DMS79 treated with DMSO at 0.1 percent for 48 hours (cell line): ENCODE results near the gene ZFP90.
"Not testable (repeated sequence)": the region's sequence is repeated elsewhere in the genome, so short reads cannot be mapped to it uniquely, and the experiment has no call there.

Experiments used
- DNase-seq: peaks from one replicate; lab custom pipeline; 2025; lab: John Stamatoyannopoulos, UW

Gene ZFP90

DNA sequence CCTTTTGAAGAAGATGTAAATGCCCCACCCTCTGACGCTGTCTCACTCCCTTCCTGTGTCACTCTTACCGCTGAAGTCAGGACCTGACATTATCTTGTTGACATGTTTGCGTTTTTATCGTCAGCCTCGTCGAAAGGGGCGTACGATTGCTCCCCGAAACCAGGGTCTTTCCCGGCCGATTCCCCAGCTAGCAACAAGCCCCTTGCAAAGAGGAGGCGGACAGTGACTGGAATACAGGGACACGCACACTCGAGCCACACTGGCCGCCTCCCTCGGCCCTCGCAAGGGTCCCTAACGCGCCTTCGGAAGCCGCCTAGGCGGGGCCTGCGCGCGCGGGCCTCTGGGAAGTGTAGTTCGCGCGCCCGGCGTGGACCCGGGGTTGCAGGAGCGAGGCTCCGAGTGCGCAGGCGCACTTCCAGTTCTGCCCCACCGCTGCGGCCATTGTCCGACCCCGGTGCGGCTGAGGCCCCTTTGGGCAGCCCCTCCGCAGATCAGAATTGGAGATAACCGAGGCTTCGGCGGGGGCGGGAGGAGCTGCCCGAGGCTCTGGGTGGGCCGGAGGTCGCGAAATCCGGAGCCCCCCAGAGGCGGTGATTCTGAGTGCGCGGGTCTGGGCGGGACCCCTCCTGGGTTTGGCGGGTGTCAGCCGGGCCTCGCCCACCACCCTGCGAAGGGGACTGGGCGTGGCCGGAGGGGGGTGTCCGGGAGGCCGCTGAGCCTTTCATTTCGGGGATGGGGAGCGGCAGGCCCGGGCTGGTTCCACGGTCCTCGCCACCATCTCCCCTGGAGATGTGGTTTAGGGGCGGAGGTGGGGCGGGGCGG lies at the start of gene ZFP90:
TSS of gene ZFP90 (plus strand) at position 412 of the 822 bp plus-strand sequence. CDS start 502 bp downstream, outside the sequence.
- DNase-seq, result peak; percentile 59

DNA sequence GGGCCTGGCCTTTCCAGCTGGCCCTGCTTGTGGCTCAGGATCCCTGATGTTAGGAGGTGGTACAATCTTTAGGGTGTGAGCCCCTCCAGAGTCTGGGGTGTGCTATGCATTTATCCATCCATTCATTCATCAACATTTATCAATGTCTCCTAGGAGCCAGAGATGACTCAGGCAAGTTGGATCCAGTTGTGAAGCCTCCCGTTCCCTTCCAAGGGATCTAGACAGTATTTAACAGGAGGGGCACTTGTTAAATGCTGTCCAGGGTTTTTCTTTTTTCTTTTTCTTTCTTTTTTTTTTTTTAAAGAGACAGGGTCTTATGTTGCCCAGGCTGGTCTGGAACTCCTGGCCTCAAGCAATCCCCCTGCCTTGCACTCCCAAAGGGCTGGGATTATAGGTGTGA lies 48.7 kb upstream of the ZFP90 start:
- no peak for DNase-seq

DNA sequence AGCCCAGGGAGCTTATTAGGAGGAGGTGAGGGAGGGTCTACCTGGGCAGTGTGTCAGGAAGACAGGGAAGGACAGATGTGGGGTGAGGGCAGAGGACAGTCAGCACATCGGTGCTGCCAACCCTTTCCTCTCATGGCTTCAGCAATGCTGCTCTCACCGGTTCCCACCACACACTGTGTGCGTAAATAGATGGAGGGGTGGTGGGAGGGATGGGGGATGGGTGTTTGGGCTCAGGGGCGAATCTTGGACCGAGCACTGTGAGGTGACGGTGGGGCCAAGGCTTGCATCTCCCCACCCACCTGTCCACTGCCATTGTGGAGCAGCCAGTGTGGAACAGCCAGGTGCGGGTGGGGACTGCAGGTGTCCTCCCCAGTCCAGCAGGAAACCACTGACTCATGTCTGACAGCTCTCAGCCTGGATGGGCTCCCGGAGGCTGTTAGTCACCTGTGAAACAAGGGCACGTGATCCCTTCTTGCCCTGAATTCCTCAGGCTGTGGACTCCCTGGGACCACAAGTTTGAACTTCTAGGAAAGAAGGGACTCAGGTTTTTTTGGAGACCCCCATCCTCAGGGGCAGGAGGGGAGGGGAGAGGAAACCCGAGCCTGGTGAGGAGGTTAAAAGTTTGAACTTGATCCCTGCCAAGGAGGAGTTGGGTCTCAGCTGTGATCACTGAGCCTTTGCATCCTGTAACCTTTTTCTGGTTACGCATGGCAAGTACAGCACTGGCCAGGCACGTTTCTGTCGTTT lies 48.1 kb upstream of the ZFP90 start:
- DNase-seq, result peak; percentile 46

DNA sequence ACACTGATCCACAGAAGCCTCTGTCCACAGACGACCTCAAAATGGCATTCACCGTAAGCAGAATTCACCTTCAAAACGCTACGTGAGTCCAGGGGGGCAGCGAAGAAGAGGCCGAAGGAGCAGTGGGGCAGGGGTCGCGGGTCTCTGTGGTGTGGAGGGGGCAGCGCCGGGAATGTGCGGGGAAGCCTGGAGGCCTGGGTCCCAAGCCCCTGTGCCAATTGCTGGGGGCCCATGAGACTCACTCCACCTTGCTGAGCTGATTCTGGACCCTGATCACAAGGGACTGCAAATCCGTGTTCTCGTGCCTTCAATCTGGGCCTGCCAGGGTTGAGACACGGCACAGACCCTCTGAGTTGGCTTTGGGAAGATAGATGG lies 47.5 kb upstream of the ZFP90 start:
- DNase-seq, result no peak

DNA sequence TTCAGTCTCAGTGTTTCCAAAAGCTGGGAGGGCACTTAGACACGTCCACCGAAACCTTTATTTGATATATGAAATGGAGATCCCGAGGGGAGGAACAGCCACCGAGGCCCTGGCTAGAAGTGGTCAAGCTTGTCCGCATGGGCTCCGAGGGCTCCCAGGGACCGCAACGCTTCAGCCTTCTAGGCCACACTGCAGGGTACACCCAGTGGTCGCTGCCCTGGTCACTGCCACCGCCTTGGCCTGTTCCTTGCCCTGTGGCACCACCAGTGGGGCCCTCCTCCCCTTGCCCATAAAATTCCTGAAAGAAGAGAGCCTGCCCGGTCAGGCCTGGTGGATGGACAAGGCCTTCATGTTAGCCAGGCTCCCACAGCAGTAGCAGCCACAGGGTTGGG lies 46.9 kb upstream of the ZFP90 start:
- DNase-seq, result no peak

DNA sequence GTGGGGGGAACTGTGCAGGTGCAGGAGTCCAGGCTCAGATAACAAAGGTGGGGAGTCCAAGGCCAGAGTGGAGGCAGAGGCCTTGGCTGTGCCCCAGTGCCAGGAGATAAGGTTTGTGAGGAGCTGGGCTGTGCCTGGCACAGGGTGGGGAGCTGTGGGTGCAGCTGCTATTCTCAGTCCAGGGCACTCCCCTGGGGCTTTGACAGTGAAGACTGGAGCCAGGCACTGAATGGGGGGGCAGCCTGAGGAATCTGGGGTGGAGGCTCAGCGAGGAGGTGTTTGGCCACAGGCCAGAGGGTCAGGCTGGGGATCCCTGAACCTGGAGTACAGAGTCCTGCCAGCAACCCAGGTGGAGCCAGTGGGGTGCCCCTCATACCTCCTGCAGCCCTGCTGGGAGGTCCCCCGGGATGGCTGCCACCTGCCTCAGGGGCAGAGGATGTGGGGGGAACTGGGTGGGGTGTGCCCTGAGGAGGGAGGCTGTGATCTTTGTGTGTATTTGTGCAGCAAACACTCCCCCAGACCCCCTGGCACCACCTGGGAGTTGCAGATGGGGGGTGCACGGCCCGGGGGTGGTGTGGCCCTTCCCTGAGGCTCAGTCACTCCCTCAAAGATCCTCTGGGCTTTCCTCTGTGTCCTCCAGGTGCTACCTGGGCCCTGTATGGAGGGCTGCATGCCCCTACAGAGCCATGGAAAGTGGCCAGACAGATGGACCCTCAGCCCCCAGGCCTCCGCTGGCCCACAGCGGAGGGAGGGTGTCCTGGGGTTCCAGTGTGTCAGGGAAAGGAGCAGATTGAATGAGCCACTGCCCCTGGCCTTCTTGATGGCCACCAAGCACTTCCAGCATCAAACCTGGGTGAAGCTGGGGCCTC lies 46.3 kb upstream of the ZFP90 start:
- DNase-seq, result no peak

DNA sequence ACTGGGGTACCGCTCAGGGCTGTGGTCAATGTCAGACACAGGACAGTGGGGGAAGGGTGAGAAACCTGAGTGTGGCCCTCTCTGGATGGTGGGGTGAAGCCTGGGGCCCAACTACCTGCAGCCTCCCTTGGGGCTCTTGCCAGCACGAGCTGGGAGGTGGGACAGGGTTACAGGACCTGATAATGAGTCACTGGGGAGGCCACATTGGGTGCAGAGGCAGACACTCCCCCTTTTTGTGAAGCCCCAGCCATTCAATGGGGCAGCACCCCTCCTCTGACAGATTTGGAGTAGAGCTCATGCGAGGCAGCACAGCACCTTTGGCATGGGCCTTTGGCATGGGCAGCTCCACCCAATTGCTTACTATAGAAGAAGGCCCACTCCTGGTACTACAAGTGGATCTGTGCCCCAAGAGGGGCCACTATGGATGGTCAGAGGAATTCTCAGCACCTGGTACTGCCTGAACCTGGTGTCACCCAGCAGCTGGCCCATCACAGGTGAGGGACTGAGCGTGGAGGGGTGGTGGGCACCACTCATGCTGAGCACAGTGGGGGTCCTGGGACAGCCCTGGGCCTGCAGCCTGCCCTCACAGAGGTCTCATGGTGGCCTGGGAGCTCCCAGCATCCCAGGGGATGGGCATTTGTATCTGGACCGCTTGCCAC lies 45.5 kb upstream of the ZFP90 start:
- DNase-seq, result no peak

DNA sequence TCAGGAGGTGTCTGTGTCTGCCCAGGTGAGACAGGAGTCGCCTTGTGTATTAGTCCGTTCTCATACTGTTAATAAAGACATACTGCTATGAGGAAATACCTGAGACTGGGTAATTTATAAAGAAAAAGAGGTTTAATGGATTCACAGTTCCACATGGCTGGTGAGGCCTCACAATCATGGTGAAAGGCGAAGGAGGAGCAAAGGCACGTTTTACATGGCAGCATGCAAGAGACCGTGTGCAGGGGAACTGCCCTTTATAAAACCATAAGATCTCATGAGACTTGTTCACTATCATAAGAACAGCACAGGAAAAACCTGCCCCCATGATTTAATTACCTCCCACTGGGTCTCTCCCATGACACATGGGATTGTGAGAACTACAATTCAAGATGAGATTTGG lies 44.8 kb upstream of the ZFP90 start:
- not testable (repeated sequence) for DNase-seq

DNA sequence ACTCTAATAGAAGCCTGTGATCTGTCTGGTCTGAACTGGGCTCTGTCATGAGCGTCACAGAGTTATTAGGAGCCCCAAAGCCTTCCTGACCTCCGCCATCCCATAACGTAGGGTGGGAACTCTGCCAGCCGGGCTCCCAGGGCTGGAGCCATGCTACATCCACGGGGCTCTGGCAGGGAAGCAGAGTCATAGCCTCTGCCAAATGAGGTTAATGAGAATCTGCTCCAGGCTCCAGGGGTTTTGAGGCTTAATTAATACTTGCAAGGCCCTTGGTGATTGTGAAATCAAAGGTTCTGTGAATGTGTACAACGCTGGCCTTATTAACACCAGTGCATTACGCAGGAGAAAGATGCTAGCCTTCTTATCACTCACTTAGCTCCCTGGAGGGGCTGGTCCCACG lies 42.4 kb upstream of the ZFP90 start:
- DNase-seq, result no peak

DNA sequence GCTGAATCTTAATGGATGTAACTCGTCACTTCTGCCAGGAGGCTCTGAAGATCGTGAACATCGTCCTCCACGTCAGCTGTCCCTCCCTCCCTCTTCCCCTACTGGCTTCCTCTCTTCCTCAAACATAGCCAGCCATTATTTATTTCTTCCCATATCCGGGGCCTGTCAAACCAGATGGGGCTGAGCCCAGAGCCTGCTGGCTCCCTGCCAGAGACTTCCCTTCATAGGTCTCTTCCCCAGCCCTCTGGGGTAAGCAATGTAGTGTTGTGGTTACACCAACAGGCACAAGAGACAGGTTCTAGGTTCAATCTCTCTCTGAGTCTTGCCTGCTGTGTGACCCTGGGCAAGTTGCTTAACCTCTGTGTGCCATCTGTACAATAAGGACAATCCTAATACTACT lies 40.1 kb upstream of the ZFP90 start:
- no peak for DNase-seq

DNA sequence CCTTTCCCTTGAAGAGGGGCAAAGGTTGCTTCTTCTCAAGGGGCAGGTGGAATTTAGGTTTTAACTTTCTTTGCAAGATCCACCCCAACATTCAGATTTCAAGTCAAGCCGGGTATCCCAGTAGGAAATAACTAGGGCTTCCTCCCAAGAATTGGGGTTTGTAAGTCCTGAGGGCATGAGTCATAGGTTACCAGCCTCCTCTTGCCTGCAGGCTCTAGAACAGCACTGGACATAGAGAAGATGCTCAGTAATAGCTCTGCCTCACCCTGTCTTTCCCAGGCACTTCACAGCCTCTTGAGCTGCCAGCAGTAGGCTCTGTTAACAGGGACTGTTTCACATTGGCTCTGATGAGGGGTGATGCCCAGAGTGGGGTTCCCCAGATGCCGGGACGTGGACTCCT lies 35.8 kb upstream of the ZFP90 start:
- DNase-seq, result no peak

DNA sequence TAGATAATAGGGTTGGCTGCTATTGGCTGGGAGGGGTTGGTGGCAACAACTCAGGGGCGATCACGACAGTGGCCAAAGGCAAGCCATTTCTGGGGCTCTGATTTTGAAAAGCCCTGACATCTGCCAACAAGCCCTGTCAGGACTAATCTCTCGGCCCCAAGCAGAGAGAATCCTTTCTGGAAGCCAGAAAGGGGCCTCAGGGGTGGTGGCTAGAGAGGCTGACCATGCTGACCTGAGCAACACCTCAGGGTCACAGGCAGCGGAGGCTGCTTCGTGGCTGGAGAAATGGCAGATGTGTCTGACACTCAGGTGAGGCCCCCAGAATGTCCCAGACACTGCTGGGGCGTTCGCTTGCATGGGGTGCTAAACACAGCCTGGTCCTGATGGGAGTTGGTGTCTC lies 35.0 kb upstream of the ZFP90 start:
- DNase-seq, result no peak

DNA sequence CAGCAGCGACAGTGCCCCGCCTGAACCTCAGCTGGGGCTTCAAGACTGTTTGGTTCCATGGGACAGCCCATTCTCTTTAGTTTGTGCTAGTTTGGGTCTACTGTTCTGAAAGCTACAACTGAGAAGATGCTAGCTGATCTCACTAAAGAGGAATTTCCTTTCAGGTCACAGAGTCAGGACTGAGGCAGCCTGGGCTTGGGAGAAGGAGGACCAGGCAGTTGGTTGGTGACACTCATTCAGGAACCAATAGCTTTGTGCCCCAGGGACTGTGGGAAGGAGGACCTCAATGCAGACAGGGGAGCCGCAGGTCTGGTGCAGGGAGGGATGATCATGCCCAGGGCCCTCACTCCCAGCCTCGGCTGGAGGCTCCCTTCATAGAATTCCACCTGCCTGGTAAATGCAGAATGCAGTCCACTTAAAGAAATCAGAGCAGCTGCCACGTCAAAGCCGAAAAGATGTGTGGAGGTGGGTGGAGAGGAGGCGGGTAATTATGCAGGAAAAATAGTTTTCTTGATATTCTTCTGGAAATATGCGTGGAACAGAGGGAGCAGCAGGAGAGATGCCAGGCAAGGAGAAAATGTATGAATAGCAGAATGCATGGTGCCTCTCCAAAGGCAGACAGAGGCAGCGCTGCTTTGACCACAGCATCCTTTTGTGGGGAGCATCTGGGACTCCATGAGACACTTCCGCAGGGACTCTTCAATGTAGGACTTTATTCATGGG lies 32.6 kb upstream of the ZFP90 start:
- DNase-seq, result no peak

DNA sequence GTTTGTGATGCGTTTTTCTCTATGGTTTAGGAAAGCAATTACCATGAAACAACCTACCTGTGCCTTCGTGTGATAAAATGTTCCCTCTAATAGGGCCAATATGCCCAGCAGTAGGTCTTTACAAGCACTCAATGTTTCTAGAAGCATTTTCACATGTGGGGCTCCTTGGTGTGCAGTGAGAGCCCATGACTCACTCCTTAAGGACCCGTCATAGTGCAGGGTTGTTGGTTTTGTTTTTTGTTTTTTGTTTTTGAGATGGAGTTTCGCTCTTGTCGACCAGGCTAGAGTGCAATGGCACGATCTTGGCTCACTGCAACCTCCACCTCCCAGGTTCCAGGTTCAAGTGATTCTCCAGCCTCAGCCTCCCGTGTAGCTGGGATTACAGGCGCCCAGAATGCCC lies 31.1 kb upstream of the ZFP90 start:
- DNase-seq, result peak; percentile 24

DNA sequence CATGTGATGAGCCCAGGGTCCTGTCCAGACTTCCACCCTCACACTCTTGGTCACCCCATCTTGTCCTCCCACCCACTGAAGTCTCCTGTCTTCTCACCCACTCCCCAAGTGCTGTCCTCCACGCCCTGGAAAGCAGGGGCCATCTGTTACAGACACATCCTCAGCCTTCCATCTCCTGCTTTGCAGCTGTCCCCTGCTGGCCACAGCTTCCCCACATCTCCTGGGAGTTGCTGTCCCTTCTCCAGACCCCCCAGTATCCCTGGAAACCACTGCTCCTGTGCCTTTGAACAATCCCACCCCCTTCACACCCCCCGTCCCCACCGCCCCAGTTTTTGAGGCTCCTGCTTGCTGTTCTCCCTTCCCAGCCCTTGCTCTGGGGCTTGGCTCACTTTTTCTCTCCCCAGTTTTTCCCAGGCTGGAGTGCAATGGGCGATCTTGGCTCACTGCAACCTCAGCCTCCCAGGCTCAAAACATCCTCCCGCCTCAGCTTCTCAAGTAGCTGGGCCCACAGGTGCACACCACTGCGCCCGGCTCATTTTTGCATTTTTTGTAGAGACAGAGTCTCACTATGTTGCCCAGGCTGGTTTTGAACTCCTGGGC lies 30.4 kb upstream of the ZFP90 start:
- no peak for DNase-seq

DNA sequence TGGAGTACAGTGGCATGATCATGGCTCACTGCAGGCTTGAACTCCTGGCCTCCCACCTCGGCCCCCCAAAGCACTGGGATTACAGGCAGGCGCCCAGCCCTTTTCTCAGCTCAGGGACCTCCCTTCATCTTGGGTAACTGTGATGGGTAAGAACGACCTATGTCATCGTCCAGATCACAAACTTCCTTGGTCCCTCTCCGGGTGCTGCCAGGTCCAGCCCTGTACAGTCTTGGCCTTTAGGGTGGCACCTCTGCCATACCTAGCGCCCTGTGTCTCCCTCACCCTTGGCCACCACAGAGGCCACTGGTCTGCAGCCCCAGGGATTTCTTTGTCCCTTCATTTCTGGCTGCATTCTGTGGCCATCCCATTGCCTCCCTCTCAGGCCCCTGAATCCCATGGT lies 29.7 kb upstream of the ZFP90 start:
- no peak for DNase-seq

DNA sequence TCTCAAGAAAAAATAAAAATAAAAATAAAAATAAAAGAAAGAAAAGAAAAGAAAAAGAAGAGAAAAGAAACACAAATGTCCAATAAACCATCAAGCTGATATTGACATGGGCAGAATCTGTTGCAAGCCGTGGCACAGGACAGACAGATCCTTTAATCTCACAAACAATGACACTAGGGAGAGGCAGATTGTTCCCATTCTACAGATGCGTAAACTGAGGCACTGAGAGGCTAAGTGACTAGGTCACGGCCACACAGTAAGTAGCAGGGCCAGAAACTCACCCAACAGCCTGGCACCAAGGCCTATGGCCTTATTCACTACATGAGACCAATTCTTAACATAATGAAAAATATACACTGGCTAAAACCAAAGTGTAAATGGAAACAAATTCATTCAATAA lies 28.3 kb upstream of the ZFP90 start:
- DNase-seq, result no peak

DNA sequence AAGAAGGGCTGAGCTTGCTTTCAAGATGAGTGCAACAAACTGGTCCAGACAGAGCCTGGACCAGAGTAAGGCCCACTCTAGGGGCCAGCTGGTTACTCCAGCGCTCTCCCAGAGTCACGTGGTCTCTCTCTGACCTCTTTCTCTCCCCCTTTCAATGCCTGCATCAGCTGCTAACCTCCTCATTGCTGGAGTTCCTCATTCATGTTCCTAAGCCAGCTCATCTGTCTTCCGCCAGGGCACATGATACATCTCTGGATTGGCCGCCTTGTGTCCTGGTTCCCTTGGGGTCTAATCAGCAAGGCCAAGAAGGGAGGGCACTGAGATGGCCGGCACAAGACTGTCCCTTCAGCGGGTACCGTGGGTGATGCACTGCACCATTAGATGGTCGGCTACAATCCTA lies 26.9 kb upstream of the ZFP90 start:
- no peak for DNase-seq

DNA sequence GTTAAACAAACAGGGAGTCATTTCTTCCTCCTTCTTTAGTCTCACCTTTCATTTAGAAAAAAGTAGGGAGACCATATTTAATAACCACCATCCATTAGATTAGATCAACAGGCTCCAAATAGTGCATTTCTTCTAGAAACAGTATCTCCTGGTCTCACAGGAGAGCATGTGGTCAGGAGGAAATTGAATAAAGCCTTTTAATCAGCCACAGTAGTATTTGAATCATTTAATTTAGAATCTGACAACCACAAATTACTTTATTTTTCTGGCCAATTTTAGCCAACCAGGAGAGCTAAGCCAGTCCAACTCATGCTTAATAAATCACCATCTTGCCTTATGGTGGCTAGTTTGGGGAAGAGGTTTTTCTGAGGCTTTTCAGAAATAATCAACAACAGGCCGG lies 26.3 kb upstream of the ZFP90 start:
- DNase-seq, result no peak

DNA sequence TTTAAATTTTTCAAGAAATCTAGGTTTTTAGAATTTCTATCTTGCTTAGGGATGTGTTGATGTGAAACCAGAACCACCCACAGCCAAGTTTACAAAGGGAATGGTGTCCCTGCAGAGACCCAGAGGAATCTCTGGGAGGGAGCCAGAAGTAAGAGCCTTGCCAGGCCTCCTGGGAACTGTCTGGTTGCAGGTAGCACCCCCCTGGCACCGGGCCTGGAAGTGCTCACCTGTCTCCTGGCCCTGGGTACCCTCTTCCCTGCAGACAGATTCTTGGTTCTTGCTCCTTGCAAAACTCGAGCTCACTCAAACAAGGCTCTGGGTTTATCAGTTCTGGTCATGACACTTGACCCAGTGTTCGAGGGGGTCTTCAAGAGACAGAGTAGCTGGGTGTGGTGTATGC lies 24.6 kb upstream of the ZFP90 start:
- DNase-seq, result no peak

DNA sequence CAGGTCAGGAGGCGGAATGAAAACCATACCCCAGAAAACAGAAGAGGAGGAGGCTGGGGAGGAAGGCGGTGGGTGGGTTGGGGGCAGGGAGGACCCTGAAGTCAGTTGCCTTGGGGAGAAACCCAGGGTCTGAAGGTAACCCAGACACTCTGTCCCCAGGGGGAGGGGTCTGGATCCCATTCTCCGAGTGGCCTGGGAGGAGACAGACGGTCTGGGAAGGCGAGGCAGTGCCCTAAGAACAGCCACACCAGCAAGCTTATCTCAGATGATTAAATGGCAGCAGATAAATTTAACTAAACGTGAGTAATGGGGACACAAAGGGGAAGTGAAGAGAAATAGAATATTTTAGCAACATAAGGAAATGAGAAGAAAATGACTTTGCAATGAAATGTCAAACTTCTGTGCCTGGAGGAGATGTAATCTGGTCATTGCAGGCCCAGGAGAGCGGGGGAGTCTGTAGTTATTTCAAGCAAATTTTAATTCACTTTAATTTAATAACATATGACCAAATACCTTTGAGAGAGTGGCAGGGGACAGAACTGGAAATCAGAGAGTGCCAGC lies 21.4 kb upstream of the ZFP90 start:
- DNase-seq, result no peak
